Brain pericyte (primary cell): ENCODE data around the gene RRN3.
"Not testable (repeated sequence)": the region's sequence is repeated elsewhere in the genome, so short reads cannot be mapped to it uniquely, and the experiment has no call there.

ENCODE experiments used
- DNase-seq: peaks from one replicate; pipeline ENCODE4 v3.0.0-alpha.2; 2012; ENCODE audit warnings: low read depth, low spot score

RRN3 gene

DNA sequence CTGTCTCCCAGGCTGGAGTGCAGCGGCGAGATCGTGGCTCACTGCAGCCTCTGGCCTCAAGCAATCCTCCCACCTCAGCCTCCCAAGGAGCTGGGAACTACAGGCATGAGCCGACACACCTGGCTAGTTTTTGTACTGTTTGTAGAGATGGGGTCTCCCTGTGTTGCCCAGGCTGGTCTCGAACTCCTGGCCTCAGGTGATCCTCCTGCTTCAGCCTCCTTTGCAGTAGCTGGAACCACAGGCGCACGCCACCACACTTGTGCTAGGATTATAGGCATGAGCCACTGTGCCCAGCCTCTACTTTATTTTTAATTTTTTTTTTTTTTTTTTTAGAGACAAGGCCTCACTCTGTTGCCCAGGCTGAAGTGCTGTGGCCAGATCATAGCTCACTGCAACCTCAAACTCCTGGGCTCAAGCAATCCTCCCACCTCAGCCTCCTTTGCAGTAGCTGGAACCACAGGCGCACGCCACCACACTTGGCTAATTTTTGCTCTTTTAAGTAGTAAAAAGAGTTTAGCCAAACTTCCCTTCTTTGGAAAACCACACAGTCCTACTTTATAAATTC lies 42.6 kb downstream of the RRN3 start:
- DNase-seq = no peak

DNA sequence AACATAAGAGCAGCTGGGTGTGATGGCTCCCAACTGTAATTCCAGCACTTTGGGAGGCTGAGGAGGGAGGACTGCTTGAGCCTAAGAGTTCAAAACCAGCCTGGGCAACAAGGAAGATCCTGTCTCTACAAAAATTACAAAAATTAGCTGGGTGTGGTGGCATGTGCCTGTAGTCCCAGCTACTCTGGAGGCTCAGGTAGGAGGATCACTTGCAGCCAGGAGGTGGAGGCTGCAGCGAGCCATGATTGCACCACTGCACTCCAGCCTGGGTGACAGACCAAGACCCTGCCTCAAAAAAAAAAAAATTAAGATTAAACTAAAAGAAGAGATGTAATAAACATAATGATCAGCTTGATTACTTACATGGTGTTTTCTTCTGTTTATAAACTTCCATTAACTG lies 43.6 kb downstream of the RRN3 start:
- not testable (repeated sequence) for DNase-seq

DNA sequence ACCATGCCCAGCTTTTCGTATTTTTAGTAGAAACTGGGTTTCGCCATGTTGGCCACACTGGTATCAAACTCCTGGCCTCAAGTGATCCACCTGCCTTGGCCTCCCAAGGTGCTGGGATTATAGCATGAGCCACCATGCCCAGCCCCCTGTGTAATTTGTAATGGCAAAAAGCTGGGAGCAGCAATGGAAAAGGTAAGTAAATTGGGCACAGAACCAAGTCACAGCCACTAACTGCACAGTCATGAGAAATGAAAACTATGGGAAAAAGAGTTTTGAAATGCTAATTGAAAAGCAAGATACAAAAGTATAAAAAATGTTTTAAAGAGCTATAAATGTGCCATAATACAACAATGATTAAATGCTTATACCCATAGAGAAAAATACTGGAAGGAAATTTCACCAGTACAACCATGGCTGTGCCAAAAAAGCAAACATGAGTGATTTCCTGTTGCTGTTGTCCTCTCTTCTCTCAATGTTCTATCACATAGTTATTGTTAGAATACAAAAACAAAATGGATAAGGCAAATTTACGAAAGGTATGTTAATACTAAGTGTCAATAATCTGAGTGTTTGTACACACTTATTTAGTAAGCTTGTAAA lies 44.4 kb downstream of the RRN3 start:
- DNase-seq = no peak

- DNase-seq = no peak
Observed at GRCh38 chr16:15046692-15047376, 47.2 kb downstream of the RRN3 start.

- not testable (repeated sequence) for DNase-seq
Observed at GRCh38 chr16:15045270-15045669, 48.8 kb downstream of the RRN3 start.

GRCh38 chr16:15044286-15044685 lies 49.8 kb downstream of the RRN3 start:
- DNase-seq = no peak

- DNase-seq = no peak
Observed at GRCh38 chr16:15043344-15043743, 50.7 kb downstream of the RRN3 start.

DNA sequence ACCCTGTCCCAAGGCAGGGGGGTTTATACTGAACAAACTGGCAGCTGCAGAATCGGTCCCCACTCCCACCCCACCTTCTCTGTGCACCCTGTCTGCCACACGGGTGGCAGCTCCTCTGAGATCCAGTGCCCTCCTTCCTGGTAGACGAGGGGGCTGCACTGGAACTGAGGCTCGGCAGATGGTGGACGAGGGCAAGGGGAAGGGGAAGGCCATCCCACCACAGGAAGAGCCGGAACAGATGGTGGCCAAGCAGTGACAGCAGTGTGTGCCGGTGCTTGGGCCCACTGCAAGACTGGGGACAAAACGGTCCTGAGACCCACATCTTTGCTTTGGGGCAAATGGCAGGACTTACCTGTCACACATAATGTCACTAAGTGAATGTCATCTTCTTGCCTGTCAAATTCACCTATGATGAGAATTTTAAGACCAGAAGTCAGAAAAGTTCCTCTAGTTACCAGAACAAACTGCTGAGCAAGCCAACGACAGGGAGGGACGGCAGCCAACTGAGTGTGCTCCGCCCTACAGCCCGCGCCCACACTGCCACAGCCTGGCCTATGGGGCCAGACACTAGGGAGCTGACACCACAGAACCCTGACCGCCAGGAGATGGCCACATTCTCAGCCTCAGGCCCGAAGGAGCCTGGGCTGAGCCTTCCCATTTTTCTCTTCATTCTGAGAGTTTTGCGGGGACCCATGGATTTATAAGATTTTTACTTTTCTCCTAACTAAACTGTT lies 52.6 kb downstream of the RRN3 start:
- DNase-seq = no peak

GRCh38 chr16:15038689-15039088 lies 55.4 kb downstream of the RRN3 start:
- DNase-seq = no peak

DNA sequence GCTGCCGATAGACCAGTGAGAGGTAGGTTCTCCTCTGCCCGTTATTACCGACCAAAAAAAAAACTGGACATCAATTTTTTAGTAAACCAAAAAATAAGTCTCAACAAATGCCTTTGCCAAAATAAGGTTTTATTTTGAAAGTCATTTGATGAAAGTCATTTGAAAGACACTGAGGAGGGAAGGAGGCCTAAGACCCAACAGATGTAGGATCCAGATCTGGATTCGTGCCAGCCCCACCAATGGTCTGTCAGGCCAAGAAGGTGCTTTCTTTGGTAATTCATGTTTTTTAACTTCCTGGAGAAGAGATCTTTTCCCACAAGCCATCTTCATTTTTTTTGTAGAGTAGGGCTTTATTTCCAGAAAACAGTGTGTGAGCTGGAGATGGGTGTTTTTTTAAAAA lies 56.3 kb downstream of the RRN3 start:
- no peak for DNase-seq

- DNase-seq = no peak
Observed at GRCh38 chr16:15037003-15037402, 57.1 kb downstream of the RRN3 start.

GRCh38 chr16:15035163-15035729 lies 58.8 kb downstream of the RRN3 start:
- no peak for DNase-seq

DNA sequence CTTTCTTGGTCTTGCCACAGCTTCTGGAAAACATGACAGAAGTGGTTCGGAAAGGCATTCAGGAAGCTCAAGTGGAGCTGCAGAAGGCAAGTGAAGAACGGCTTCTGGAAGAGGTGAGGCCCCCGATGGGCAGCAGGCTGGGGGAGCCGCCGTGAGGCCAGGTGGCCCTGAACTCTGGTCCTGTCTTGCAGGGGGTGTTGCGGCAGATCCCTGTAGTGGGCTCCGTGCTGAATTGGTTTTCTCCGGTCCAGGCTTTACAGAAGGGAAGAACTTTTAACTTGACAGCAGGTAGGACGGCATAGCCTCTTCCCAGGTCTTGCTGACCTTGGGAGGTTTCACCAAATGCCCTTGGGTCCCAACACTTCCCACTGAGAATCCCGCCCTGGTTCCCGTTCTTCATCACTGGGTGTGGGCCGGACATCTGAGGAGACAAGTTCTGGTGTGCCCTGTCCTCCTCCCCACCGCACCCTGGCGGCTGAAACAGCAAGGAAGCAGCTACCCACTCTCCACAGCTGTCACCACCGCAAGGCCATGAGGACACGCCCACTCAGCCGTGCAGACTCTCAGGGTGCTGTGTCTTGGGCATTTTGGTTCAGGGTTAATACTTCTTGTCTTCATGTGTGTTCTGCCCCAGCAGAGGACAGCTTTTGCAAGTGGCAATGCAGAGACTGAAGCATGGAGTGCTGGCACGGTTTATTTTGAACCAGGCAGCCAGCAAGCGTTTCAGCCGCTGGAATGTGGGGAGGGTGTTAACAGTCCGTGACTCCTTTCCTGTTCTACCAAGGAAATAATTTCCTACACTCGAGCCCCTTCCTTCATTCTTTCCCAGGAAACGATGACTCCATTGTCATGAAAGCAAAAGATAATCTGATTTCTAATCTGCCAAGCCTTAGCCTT lies 59.6 kb downstream of the RRN3 start:
- no peak for DNase-seq

DNA sequence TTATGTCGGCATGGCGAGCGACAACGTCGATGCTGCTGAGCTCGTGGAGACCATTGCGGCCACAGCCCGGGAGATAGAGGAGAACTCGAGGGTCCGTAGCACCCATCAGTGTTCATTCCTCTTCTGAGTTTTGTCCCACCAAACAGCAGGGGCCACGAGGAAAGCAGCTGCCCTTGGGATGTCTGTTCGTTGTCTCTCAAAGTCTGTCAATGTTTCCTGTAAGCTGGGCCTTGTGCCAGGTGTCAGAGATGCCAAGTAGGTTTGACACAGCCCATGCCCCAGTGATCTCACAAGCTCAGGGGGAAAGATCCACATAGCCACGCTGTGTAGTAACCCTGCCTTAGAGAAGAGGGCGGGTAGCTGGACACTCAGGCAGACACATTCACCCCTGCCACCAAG lies 60.8 kb downstream of the RRN3 start:
- no peak for DNase-seq

DNA sequence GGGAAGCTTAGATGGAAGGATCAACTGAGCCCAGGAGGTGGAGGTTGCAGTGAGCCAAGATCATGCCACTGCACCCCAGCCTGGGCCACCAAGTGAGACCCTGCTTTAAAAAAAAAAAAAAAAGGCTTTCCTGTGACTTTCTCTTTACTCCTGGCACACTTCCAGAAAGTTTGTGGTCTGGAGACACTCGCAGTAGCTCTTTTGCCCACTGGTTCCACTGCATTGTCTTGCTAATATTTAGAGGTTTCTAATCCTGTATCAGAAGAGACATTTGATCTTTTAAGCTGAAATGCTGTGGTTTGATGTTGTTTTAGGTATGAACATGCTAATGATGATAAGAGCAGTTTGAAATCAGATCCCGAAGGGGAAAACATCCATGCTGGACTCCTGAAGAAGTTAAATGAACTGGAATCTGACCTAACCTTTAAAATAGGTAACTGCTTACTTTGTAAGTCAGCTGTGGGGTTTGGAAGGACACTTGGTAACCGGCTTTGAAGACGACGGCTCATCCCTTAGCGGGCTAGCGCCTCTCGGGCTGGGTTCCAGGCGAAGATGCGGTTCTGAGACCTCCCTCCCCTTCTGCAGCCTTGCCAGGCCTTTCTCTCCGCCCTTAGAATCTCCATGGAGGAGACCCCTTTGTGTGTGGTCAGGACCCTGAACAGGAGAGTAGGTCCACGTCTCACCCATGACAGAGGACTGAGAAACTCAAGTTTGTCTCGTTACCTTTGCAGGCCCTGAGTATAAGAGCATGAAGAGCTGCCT lies 61.3 kb downstream of the RRN3 start:
- no peak for DNase-seq

- DNase-seq = no peak
Observed at GRCh38 chr16:15031586-15031985, 62.5 kb downstream of the RRN3 start.

- no peak for DNase-seq
Observed at GRCh38 chr16:15031179-15031578, 62.9 kb downstream of the RRN3 start.

DNA sequence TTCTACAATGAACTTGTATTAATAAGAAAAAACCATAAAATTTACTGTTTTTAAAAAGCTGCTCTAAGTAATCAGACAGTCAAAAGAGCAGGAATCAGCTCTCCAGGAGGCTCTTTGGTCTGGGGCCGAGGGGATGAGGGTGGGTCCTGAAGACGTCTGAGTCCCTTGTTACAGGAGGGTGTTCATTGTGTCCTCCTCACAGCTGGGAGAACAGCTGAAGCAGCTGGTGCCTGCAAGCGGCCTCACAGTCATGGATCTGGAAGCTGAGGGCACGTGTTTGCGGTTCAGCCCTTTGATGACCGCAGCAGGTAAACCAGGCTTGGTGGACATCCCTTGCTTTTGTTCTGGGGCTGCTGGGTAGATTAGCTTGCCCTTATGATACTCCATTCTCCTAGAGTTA lies 64.3 kb downstream of the RRN3 start:
- not testable (repeated sequence) for DNase-seq

DNA sequence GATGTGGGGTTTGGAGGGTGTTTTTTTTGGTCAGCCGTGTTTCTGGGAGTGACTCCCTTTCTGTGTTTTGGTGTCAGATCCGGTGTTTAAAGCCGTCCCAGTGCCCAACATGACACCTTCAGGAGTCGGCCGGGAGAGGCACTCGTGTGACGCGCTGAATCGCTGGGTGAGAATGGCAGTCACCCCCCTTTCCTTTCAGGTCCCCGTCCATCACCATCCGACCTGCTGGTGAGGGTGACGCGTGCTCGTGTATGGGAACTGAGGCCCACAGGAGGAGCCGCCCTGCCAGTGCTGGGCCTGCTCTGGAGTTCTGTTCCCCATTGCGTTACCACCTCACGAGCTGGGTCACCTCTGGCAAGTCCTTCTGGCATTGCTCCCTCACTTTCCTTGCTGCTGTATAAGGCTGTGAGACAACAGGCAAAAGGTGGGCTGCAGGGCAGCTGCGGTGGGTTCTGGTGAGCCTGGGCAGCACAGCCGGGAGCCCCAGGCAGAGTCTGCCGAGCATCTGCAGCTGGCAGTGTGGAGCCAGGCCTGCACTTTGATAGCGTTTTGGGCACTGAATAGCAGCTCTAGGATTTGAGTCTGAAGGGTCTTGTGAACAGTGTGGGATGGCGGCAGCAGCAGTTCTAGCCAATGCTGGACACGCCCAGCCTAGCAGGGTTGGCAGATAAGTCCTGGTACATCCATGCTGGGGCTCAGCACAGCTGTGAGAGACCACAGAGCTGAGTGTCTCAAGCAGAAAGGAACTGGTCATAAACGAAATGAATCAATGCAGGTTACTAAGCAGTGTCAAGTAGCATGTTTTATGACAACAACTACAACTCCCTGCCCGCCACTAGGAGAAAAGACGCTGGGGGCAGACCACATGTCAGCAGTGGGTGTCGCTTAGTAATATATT lies 65.0 kb downstream of the RRN3 start:
- DNase-seq = not testable (repeated sequence)

DNA sequence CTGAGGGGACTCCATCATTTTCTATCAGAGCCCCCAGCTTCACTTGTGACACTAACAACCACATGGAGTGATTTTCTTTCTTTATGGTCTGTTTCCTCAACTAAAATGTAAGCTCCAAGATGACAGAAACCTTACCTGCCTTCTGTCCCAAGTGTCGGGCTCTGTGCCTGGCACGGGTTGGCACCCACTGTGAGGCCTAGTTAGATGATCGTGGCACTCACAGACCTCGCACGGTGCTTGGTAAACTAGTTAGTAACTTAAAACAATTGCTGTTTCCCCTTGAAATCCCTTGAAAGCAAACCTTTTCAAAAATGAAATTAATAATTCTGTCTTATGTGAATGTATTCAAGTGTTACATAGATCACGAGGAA lies 65.7 kb downstream of the RRN3 start:
- DNase-seq = not testable (repeated sequence)
